HCT116 (cell line): Measurements from ENCODE around the gene APBA1. TPM values are rescaled to one million over a fixed set of nuclear protein-coding genes. Genes with fewer than 3 reads are reported as not detected.

Experiments used
- ATAC-seq: fragments of 200-7000 bp; cut with Tn5 transposase; 2 replicates; pipeline ENCODE4 v1.9.1; 2020; ENCODE audit warnings: mild to moderate bottlenecking, moderate library complexity
- BruUV-seq: library from RNA; stranded (reverse); fragments of 400-500 nt; replicated peaks from 2 replicates; lab custom pipeline; 2021; lab: Mats Ljungman, UMichigan
- CTCF ChIA-PET: fragments of 300-600 bp; sonication (Branson Sonifier 250); formaldehyde crosslinking; loops from one replicate; lab custom pipeline; 2021; ENCODE audit warnings: antibody characterized with exemption; lab: Charles Lee
- POLR2A ChIA-PET: fragments of 300-600, 350-600 bp; sonication (Branson Sonifier 250); formaldehyde crosslinking; loops from one replicate; lab custom pipeline; 2021; ENCODE audit warnings: antibody characterized with exemption; lab: Charles Lee
- RAD21 ChIA-PET, 2 experiments: fragments of 300-600 bp; sonication (Branson Sonifier 250); formaldehyde crosslinking; loops; one replicate each; lab custom pipeline; 2023; ENCODE audit warnings: low total read pairs in 2 of 2; ENCODE audit not compliant: uncharacterized antibody in 2 of 2, unreplicated experiment in 2 of 2, low non-redundant PET in 1 of 2; lab: Charles Lee
- DNase-seq: peaks from one replicate; pipeline ENCODE4 v3.0.0-alpha.2; 2010; ENCODE audit warnings: low read depth, low spot score
- H2AFZ ChIP-seq: fragments of 200-600 bp; shearing (Covaris generic), sonication (generic); 2 replicates; pipeline ENCODE4 v1.6.1; 2017; ENCODE audit warnings: low read depth, mixed run types, mixed read lengths, antibody characterized with exemption, low read length; ENCODE audit not compliant: poor library complexity, severe bottlenecking
- H3K27ac ChIP-seq: 2 replicates; pipeline ENCODE4 v1.5.1; 2012; ENCODE audit warnings: low read depth, low read length
- H3K27me3 ChIP-seq: fragments of 200-600 bp; sonication (generic); 2 replicates; pipeline ENCODE4 v1.6.1; 2016; ENCODE audit warnings: mixed run types, low read length, mixed read lengths; ENCODE audit not compliant: insufficient read depth
- H3K36me3 ChIP-seq, 2 experiments: fragments of 200-500 bp in 1 of 2; fragments of 200-600 bp in 1 of 2; sonication (Bioruptor generic) in 1 of 2; sonication (generic) in 1 of 2; 2 replicates each; pipeline versions ENCODE4 v1.5.1 to v1.6.1; 2014 to 2016; ENCODE audit warnings: low read length in 2 of 2, inconsistent platforms in 1 of 2, mixed read lengths in 1 of 2, mixed run types in 1 of 2; ENCODE audit not compliant: insufficient read depth in 2 of 2, control insufficient read depth in 1 of 2
- H3K4me1 ChIP-seq, 2 experiments: fragments of 200-600 bp in 1 of 2; sonication (generic) in 1 of 2; 2 replicates each; pipeline versions ENCODE4 v1.5.1 to v1.6.1; 2012 to 2017; ENCODE audit warnings: low read length in 2 of 2, inconsistent platforms in 1 of 2, mild to moderate bottlenecking in 1 of 2, mixed read lengths in 1 of 2, mixed run types in 1 of 2, moderate library complexity in 1 of 2; ENCODE audit not compliant: insufficient read depth in 2 of 2, control insufficient read depth in 1 of 2
- H3K4me2 ChIP-seq: fragments of 200-600 bp; sonication (generic); 2 replicates; pipeline ENCODE4 v1.6.1; 2017; ENCODE audit warnings: mixed run types, low read length, mixed read lengths
- H3K4me3 ChIP-seq, 2 experiments: fragments of 200-600 bp in 1 of 2; sonication (generic) in 1 of 2; replicated peaks in 1 of 2; 2 replicates each; pipeline ENCODE4 v1.5.1; 2011 to 2016; ENCODE audit warnings: low read length in 2 of 2, control low read depth in 1 of 2, low read depth in 1 of 2, mild to moderate bottlenecking in 1 of 2, mixed read lengths in 1 of 2, mixed run types in 1 of 2
- H3K79me2 ChIP-seq: fragments of 200-600 bp; sonication (generic); 2 replicates; pipeline ENCODE4 v1.6.1; 2017; ENCODE audit warnings: mild to moderate bottlenecking, mixed run types, low read length, moderate library complexity, mixed read lengths; ENCODE audit not compliant: insufficient read depth
- H3K9ac ChIP-seq: fragments of 200-600 bp; sonication (generic); 2 replicates; pipeline ENCODE4 v1.6.1; 2016; ENCODE audit warnings: low read length, mixed read lengths
- H3K9me2 ChIP-seq: fragments of 200-600 bp; sonication (generic), shearing (Covaris generic); 2 replicates; pipeline ENCODE4 v1.6.1; 2017; ENCODE audit warnings: mixed run types, mild to moderate bottlenecking, moderate library complexity; ENCODE audit not compliant: insufficient read depth
- H3K9me3 ChIP-seq, 2 experiments: fragments of 200-500 bp in 1 of 2; fragments of 200-600 bp in 1 of 2; sonication (Bioruptor generic) in 1 of 2; sonication (generic) in 1 of 2; 2 replicates each; pipeline ENCODE4 v1.6.1; 2014 to 2017; ENCODE audit warnings: low read length in 2 of 2, mixed read lengths in 2 of 2, inconsistent platforms in 1 of 2, low read depth in 1 of 2, mild to moderate bottlenecking in 1 of 2, mixed run types in 1 of 2, moderate library complexity in 1 of 2; ENCODE audit not compliant: control insufficient read depth in 1 of 2, insufficient read depth in 1 of 2
- H4K20me1 ChIP-seq: fragments of 200-600 bp; sonication (generic), shearing (Covaris generic); 2 replicates; pipeline ENCODE4 v1.6.1; 2017; ENCODE audit warnings: mixed run types, mild to moderate bottlenecking, moderate library complexity; ENCODE audit not compliant: insufficient read depth
- CBX3 ChIP-seq: IDR thresholded peaks from 2 replicates; pipeline ENCODE4 v1.6.1; 2012; ENCODE audit warnings: low read depth
- CEBPB ChIP-seq: IDR thresholded peaks from 2 replicates; pipeline ENCODE4 v1.6.1; 2012; ENCODE audit warnings: low read depth
- EGR1 ChIP-seq: IDR thresholded peaks from 2 replicates; pipeline ENCODE4 v1.6.1; 2012; ENCODE audit warnings: low read depth
- ELF1 ChIP-seq: IDR thresholded peaks from 2 replicates; pipeline ENCODE4 v1.6.1; 2012; ENCODE audit warnings: low read depth, borderline replicate concordance
- EZH2 ChIP-seq: fragments of 200-600 bp; sonication (generic); IDR thresholded peaks from 2 replicates; pipeline ENCODE4 v1.6.1; 2017; ENCODE audit warnings: antibody characterized with exemption, mixed run types
- EZH2phosphoT487 ChIP-seq: fragments of 200-600 bp; IDR thresholded peaks from 2 replicates; pipeline ENCODE4 v1.6.1; 2018; ENCODE audit warnings: antibody characterized with exemption, borderline replicate concordance
- FOSL1 ChIP-seq: IDR thresholded peaks from 2 replicates; pipeline ENCODE4 v1.6.1; 2012; ENCODE audit warnings: low read depth
- POLR2A ChIP-seq: IDR thresholded peaks from 2 replicates; pipeline ENCODE4 v1.7.0; 2011; ENCODE audit warnings: borderline replicate concordance; ENCODE audit not compliant: insufficient read depth, insufficient read length; ENCODE audit errors: extremely low read depth
- POLR2AphosphoS5 ChIP-seq: IDR thresholded peaks from 2 replicates; pipeline ENCODE4 v1.6.1; 2011; ENCODE audit warnings: mild to moderate bottlenecking, low read depth, low read length, moderate library complexity
- RAD21 ChIP-seq: IDR thresholded peaks from 2 replicates; pipeline ENCODE4 v1.6.1; 2012; ENCODE audit warnings: low read depth, mild to moderate bottlenecking
- SIN3A ChIP-seq: IDR thresholded peaks from 2 replicates; pipeline ENCODE4 v1.6.1; 2012; ENCODE audit warnings: low read depth
- SP1 ChIP-seq: IDR thresholded peaks from 2 replicates; pipeline ENCODE4 v1.6.1; 2012; ENCODE audit warnings: low read depth
- SRF ChIP-seq: IDR thresholded peaks from 2 replicates; pipeline ENCODE4 v1.6.1; 2012; ENCODE audit warnings: low read depth
- YY1 ChIP-seq: IDR thresholded peaks from 2 replicates; pipeline ENCODE4 v1.6.1; 2011; ENCODE audit warnings: low read length, low read depth, moderate library complexity, mild to moderate bottlenecking; ENCODE audit not compliant: insufficient replicate concordance; ENCODE audit errors: extremely low read depth
- ZFX ChIP-seq: fragments of 450-650 bp; IDR thresholded peaks from 2 replicates; pipeline ENCODE4 v1.6.1; 2017
- intact Hi-C: fragments of 100-400 bp; cut with micrococcal nuclease; formaldehyde crosslinking; loops from 2 replicates; pipeline ENCODE4 v1.10.0; 2022
- total RNA-seq: library from RNA; stranded (reverse); gene quantifications from one replicate; pipeline ENCODE4 v1.2.1, GENCODE V29; 2021; ENCODE audit not compliant: unreplicated experiment
- TF ChIP-seq, protein P1 (sequence below): IDR thresholded peaks from 2 replicates; pipeline ENCODE4 v1.6.1; 2012
- TF ChIP-seq, protein P2 (sequence below), 3 experiments: fragments of 200-600 bp in 1 of 3; sonication (generic) in 1 of 3; IDR thresholded peaks in 2 of 3; conservative IDR thresholded peaks in 1 of 3; 2 replicates each; pipeline ENCODE4 v1.5.1; 2012 to 2017; ENCODE audit warnings: low read depth in 2 of 3, low read length in 2 of 3, antibody characterized with exemption in 1 of 3, borderline replicate concordance in 1 of 3, control low read depth in 1 of 3, mild to moderate bottlenecking in 1 of 3, mixed read lengths in 1 of 3, mixed run types in 1 of 3, moderate library complexity in 1 of 3; ENCODE audit not compliant: insufficient read depth in 1 of 3
- TF ChIP-seq, protein P3 (sequence below): IDR thresholded peaks from 2 replicates; pipeline ENCODE4 v1.6.1; 2012

APBA1 gene
- total RNA-seq, 1 experiment from 2014 or later: 0.20 TPM

DNA sequence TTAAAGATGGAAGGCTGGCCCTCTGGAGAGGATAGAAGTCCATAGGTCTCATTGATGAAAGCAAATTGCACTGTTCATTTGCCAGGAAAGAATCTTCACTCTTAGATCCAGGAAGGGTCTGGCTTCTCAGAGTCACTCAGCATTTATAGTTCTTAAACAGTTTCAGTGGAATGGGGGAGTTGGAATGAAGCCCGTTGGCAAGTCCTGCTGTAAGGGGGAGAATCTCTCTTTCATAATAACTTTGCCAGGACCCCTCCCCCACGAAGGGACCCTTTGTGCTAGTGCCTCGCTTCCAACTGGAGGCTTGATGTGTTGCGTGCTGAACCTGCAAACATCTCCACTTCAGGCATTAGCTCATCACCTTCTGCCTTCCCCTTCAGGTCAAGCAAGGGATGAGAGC is 290.0 kb downstream of the APBA1 start:
- ChIA-PET RAD21 (no interaction called here), CTCF (interaction anchor here (1.7 kb wide), 1 partner anchor 159 kb away, joined by 3 read pairs; no protein-coding TSS in a partner anchor), POLR2A (no interaction called here)
- no peak overlapping the region for H3K4me3 ChIP-seq
- intact Hi-C loops: loop anchor here (5.0 kb wide), 1 partner anchor 35 kb away; no protein-coding TSS in a partner anchor
- H2AFZ ChIP-seq: no peak overlapping the region
- H3K9ac ChIP-seq: no peak overlapping the region
- H3K9me2 ChIP-seq: no peaks in the 10 kb centered on the region
- BruUV-seq: no TSS peak
- no peak overlapping the region for H3K27ac ChIP-seq
- TF ChIP-seq SP1 (no peak), EGR1 (no peak), FOSL1 (no peak), ZFX (no peak), EZH2phosphoT487 (no peak), ELF1 (no peak), CBX3 (no peak), POLR2AphosphoS5 (no peak), RAD21 (no peak), YY1 (no peak), SRF (no peak), POLR2A (no peak), SIN3A (no peak), CEBPB (no peak), EZH2 (no peak)
- TF ChIP-seq, protein P1, sequence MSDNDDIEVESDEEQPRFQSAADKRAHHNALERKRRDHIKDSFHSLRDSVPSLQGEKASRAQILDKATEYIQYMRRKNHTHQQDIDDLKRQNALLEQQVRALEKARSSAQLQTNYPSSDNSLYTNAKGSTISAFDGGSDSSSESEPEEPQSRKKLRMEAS: no peak
- TF ChIP-seq, protein P2, sequence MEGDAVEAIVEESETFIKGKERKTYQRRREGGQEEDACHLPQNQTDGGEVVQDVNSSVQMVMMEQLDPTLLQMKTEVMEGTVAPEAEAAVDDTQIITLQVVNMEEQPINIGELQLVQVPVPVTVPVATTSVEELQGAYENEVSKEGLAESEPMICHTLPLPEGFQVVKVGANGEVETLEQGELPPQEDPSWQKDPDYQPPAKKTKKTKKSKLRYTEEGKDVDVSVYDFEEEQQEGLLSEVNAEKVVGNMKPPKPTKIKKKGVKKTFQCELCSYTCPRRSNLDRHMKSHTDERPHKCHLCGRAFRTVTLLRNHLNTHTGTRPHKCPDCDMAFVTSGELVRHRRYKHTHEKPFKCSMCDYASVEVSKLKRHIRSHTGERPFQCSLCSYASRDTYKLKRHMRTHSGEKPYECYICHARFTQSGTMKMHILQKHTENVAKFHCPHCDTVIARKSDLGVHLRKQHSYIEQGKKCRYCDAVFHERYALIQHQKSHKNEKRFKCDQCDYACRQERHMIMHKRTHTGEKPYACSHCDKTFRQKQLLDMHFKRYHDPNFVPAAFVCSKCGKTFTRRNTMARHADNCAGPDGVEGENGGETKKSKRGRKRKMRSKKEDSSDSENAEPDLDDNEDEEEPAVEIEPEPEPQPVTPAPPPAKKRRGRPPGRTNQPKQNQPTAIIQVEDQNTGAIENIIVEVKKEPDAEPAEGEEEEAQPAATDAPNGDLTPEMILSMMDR (IDR thresholded peaks at IDR 0.05 in 2 of 3, conservative IDR thresholded peaks at IDR 0.05 in 1 of 3; ENCODE audit: borderline replicate concordance in 1 of 3, insufficient read depth in 1 of 3, low read depth in 2 of 3, low read length in 2 of 3): no peak
- TF ChIP-seq, protein P3, sequence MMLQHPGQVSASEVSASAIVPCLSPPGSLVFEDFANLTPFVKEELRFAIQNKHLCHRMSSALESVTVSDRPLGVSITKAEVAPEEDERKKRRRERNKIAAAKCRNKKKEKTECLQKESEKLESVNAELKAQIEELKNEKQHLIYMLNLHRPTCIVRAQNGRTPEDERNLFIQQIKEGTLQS: no peak
- H3K4me1 ChIP-seq: peaks cover 0 to 9% of the 10 kb centered on the region in 2 experiments; a peak in 2 of 4 replicates
- no peaks in the 10 kb centered on the region for H3K79me2 ChIP-seq
- no peaks in the 10 kb centered on the region for H3K9me3 ChIP-seq
- ATAC-seq (no peak), DNase-seq (no peak)
- no peaks in the 10 kb centered on the region for H3K27me3 ChIP-seq
- H4K20me1 ChIP-seq: no peaks in the 10 kb centered on the region
- H3K4me2 ChIP-seq: no peak overlapping the region
- H3K36me3 ChIP-seq: no peaks in the 10 kb centered on the region
